Tibial artery (tissue), 4 donors: Measurements from ENCODE around the gene RPGRIP1L.

Experiments used
- DNase-seq, 2 donors: peaks; one replicate each; pipeline ENCODE4 v3.0.0-alpha.2; 2019
- H3K27ac ChIP-seq, 2 donors: fragments of 200-600 bp; sonication (generic) in 1 of 2; 1 replicate in 1 of 2; 2 replicates in 1 of 2; pipeline ENCODE4 v1.5.1; 2018 to 2019; ENCODE audit warnings: mild to moderate bottlenecking in 1 of 2
- H3K27me3 ChIP-seq, 2 donors: fragments of 200-600 bp; sonication (generic) in 1 of 2; one replicate each; pipeline versions ENCODE4 v1.5.1 to v1.6.0; 2016 to 2019
- H3K36me3 ChIP-seq, 3 donors: fragments of 200-600 bp; sonication (generic) in 2 of 3; one replicate each; pipeline ENCODE4 v1.5.1; 2016 to 2019; ENCODE audit warnings: mild to moderate bottlenecking in 2 of 3
- H3K4me1 ChIP-seq, 4 donors: fragments of 200-600 bp; sonication (generic) in 2 of 4; 1 replicate in 3 of 4; 2 replicates in 1 of 4; pipeline ENCODE4 v1.5.1; 2016 to 2019
- H3K4me3 ChIP-seq, 2 donors: fragments of 200-600 bp; sonication (generic) in 1 of 2; 1 replicate in 1 of 2; 2 replicates in 1 of 2; pipeline ENCODE4 v1.5.1; 2018 to 2019; ENCODE audit warnings: mild to moderate bottlenecking in 2 of 2
- H3K9me3 ChIP-seq, 3 donors: fragments of 200-600 bp; sonication (generic) in 1 of 3; one replicate each; pipeline ENCODE4 v1.5.1; 2016 to 2019
- CTCF ChIP-seq, 2 experiments: fragments of 200-600 bp in 1 of 2; fragments of 450-650 bp in 1 of 2; IDR thresholded peaks; one replicate each; pipeline ENCODE4 v1.5.1; 2017 to 2019; ENCODE audit warnings: antibody characterized with exemption in 2 of 2, mild to moderate bottlenecking in 1 of 2, moderate library complexity in 1 of 2
- intact Hi-C: fragments of 100-400 bp; cut with DNase I; formaldehyde crosslinking; loops from one replicate; pipeline ENCODE4 v1.15.0; 2023; ENCODE audit warnings: low total_unique reads

Gene RPGRIP1L

GRCh38 chr16:53601961-53602360 is 101.7 kb downstream of the RPGRIP1L start:
- no peaks in the 10 kb centered on the region for H3K27me3 ChIP-seq
- DNase-seq, result no peak
- H3K4me3 ChIP-seq, result no peak overlapping the region
- no peak overlapping the region for H3K27ac ChIP-seq
- TF ChIP-seq CTCF (IDR thresholded peaks at IDR 0.05), result no peak
- H3K9me3 ChIP-seq, result no peaks in the 10 kb centered on the region
- H3K4me1 ChIP-seq, result no peaks in the 10 kb centered on the region
- peaks cover 4 to 28% (median 8%) of the 10 kb centered on the region in 3 donors for H3K36me3 ChIP-seq
- intact Hi-C loops, result no loop called here

- Histone ChIP-seq H3K27me3 (no peaks in the 10 kb centered on the region), H3K4me3 (no peak overlapping the region), H3K27ac (no peak overlapping the region), H3K9me3 (no peaks in the 10 kb centered on the region), H3K36me3 (peaks cover 4 to 28% (median 8%) of the 10 kb centered on the region in 3 donors), H3K4me1 (no peaks in the 10 kb centered on the region)
- intact Hi-C loops, result no loop called here
- no peak for TF ChIP-seq CTCF (IDR thresholded peaks at IDR 0.05)
- DNase-seq, result no peak
Measured at GRCh38 chr16:53600616-53601015, 103.0 kb downstream of the RPGRIP1L start.

GRCh38 chr16:53600126-53600525 is 103.5 kb downstream of the RPGRIP1L start:
- no peaks in the 10 kb centered on the region for H3K4me1 ChIP-seq
- peaks cover 4 to 24% (median 8%) of the 10 kb centered on the region in 3 donors for H3K36me3 ChIP-seq
- TF ChIP-seq CTCF (IDR thresholded peaks at IDR 0.05), result no peak
- H3K4me3 ChIP-seq, result no peak overlapping the region
- no peaks in the 10 kb centered on the region for H3K9me3 ChIP-seq
- DNase-seq, result no peak
- intact Hi-C loops, result no loop called here
- H3K27ac ChIP-seq, result no peak overlapping the region
- no peaks in the 10 kb centered on the region for H3K27me3 ChIP-seq

GRCh38 chr16:53599548-53599947 is 104.1 kb downstream of the RPGRIP1L start:
- peaks cover 4 to 18% (median 8%) of the 10 kb centered on the region in 3 donors for H3K36me3 ChIP-seq
- no peaks in the 10 kb centered on the region for H3K4me1 ChIP-seq
- H3K9me3 ChIP-seq, result peaks cover 0 to 5% (median 0%) of the 10 kb centered on the region in 3 donors
- DNase-seq, result no peak
- H3K4me3 ChIP-seq, result no peak overlapping the region
- intact Hi-C loops, result no loop called here
- no peaks in the 10 kb centered on the region for H3K27me3 ChIP-seq
- TF ChIP-seq CTCF (IDR thresholded peaks at IDR 0.05), result no peak
- no peak overlapping the region for H3K27ac ChIP-seq

- no peak for TF ChIP-seq CTCF (IDR thresholded peaks at IDR 0.05)
- no peaks in the 10 kb centered on the region for H3K4me1 ChIP-seq
- peaks cover 4 to 16% (median 8%) of the 10 kb centered on the region in 3 donors for H3K36me3 ChIP-seq
- no peak overlapping the region for H3K4me3 ChIP-seq
- H3K9me3 ChIP-seq, result peaks cover 0 to 7% (median 0%) of the 10 kb centered on the region in 3 donors
- intact Hi-C loops, result no loop called here
- no peak overlapping the region for H3K27ac ChIP-seq
- no peaks in the 10 kb centered on the region for H3K27me3 ChIP-seq
- DNase-seq, result no peak
Measured at GRCh38 chr16:53598511-53599275, 105.0 kb downstream of the RPGRIP1L start.
